Urothelium cell line (cell line): ENCODE results near the gene PCYT2.
"Not testable (repeated sequence)": the region's sequence is repeated elsewhere in the genome, so short reads cannot be mapped to it uniquely, and the experiment has no call there.

ENCODE experiments used
- DNase-seq: peaks from one replicate; pipeline ENCODE4 v3.0.0; 2011; ENCODE audit warnings: low spot score, mixed read lengths
- FAIRE-seq: peaks from 2 replicates; lab custom pipeline; 2011; peaks lifted over from hg19 to GRCh38; lab: Jason Lieb, UNC

PCYT2 gene

DNA sequence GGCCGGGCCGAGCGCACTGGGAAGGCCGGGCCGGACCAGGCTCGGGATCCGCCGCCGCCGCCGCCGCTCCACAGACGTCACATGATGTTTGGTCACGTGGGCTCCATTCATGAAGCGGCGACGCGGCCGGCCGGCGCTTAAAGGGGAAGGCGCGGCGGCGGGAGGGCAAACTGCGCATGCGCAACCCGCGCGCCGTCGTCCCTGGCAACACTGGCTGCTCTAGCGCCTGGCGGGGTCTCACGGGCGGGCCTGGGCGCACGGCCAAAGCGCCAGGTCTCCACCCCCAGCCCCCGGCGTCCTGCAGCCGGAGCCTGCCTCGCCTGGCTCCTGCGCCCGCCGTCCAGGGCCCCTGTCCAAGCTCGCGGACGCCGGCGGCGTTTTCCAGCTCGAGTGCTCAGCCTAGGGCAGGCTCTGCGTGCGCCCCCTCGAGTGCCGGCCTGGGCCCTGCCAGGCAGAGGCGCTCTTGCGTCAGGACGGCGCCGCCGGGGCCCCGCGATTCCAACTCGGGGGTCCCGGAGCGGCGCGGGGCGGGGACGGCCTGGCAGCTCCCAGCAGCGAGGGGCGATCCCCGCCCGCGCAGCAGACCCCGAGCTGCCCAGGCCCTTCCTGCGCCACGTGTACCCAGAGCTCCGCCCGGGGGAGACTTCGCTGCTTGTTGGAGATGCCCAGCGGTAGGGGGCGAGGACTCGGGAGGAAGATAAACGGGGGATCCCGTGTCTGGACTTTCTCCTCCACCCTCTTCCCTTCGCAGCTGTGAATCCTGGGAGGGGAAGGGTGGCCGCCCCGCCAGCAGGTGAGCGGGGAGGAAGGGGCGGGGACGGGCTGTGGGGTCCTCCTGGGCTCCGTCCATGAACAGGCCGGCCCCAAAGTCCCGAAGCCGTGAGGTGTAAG is 16.7 kb upstream of the PCYT2 start, which contains the start of gene MAFG:
TSS of gene MAFG (minus strand) at position 83 of the 891 bp plus-strand sequence. CDS start 4,550 bp downstream, outside the sequence.
- DNase-seq (peak; percentile 99), FAIRE-seq (peak; percentile 91)

DNA sequence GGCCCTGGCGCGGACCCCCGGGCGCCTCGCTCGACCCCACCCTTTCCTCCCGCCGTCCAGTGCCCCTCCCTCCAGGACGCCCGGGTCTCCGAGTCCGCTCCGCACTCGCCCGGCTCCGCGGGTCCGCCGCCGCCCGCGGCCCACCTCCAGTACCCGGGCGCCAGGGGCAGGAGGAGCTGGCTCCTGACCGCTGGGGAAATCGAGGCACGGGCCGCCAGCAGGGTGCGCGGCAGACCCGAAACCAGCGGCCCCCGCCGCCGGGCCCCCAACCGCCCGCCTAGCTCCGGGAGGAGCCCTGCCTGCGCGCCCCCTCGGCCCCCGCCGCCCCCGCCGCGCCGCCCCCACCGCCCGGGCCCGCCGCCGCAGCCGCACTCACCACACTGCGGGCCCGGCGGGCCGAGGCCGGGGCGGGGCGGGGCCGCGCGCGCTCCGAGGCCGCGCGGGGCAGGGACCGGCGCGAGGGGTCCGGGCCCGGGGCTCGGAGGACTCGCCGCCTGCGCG is 16.0 kb upstream of the PCYT2 start:
- DNase-seq (no peak), FAIRE-seq (no peak)

DNA sequence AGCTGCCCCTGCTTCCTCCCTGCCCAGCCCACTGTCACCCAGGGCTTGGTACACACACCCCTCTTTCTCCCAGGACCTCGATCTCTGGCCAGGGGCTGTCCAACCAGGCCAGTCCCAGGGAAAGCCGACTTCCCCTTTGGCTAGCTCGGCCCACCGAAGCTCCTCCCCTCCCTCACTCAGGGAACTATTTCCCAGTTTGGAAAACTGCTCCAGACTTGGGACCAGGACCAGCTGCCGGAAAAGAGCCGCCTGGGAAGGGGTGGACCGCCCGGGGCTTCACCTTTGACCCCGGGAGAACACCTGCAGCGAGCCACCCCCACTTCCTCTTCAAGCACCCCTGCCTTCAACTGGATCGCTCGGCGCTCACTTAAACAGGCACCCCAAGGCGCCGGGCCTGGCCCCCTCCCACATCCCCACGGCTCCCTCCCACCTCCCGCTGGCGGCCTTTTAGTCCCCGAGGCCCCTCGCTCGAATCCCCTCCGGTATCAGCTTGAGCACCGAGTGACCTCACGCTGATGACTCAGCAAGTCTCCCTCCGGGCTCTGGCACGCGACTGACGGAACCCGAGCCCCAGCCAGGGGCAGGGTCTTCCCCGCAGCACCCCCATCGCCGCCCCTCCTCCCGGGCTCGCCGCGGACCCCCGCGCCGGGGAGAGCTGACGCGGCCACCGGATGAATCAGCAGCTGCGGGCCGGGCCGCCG is 15.4 kb upstream of the PCYT2 start:
- FAIRE-seq (peak; percentile 76), DNase-seq (peak; percentile 69)

DNA sequence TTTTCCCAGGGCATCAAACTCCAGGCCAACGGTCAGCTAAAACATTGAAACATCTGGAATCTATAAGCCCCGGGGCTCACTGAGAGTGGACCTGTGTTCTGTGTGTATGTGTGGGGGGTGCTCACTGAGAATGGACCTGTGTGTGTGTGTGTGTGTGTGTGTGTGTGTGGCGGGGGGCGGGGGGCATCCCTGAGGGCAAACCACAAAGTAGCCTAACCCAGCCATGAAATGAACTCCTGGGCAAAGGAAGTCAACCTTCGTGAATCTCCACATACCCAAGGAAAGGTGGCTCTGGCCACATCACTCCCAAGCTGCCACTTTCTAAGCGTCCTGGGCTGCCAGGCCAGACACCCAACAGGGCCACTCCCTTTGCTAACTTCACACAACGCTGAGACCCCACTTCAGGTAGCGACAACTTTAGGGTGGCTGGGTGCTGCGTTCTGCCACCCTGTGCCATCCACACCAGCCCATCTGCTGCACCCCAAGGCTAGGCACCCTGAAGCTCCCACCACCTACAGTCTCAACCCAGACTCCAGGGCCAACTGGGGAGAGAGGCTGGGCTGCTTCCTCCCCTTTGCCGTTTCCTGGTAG is 14.8 kb upstream of the PCYT2 start:
- no peak for DNase-seq
- FAIRE-seq = peak; percentile 79

DNA sequence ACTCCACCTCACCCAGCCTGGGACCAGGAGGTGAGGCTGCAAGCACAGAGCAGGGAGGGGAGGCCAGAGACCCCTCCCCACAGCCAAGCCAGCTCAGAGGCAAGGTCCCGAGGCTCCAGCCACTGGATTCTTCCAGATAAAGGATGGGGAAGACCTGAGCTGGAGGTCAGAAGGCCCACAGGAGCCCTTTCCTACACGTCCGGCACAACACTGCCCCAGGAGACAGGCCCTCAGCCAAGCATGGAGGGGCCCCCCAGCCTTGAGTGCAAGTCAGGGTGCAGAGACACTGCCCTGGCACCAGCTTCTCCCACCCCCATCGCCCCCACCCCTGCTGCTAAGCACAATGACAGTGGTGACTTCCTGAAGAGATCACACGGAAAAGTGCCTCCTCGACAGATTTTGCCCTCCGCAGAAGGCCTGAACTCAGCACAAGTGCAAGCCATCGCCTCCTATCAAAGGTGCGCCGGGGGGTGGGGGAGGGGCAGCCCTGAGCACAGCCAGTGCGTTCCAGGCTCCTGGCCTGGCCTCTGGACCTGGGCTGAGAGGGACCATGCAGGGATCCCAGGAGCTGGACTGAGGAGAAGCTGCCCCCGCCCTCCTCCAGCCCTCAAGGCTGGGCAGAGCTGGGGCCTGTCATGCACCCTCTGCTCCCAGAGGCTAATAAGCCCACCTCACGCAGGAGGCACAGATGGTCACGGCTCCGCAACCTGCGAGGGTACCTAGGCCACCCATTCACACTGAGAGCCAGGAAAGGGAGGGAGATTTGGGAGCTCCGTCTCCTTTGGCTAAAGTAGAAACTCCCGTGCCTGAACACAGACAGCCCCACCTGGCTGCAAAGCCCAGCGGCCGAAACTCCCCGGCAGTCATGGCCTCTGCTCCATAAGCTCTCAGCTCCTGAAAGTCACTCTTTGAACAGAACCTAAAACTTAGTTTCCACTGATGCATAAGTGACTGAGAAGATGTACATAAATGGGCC is 13.6 kb upstream of the PCYT2 start:
- peak; percentile 55 for FAIRE-seq

DNA sequence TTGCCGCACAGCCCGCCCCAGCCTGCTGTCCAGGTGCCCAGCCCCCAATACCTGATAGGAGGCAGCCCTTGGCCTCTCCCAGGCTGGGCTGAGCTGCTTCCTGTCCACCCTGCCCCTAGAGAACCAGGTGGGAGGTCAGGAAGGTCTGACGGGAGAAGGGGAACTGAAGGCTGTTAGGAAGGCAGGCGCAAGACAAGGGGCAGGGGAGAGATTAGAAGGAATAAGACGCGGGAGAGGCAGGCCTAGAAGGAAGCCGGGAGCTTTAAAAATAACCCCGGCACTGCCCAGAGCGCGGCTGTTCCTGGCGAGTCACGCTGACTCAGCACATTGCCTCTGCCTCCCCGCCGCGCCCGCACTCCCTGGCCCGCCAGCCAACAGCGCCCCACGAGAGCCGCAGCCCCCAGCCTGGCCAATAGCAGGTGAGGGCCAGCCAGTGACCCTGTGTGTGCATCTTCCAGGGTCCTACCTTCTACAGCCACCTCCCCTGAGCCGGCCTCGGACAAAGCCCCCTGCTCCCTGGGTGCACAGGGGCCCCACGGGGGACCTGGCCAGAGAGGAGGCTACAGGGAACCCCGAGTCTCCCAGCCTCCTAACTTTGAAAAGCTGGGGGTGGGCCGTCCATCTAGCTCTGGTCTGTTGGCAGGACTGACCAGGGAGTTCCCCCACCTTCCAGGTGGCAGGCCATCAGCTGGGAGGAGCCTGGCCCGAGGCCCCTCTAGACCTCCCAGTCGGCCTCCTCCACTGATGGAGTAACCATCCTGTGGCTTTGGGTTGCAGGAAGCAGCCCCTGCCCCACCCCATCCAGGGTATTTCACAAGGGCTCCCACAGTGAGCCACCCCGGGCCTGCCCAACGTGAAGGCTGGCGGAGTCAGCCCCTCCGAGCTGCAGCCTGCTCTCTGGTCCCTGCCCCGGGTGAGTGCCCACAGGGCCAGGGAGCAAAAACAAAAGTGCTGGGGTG is 12.4 kb upstream of the PCYT2 start:
- peak; percentile 79 for DNase-seq
- peak; percentile 73 for FAIRE-seq

More for the DNA sequence above, 13.6 kb upstream of the PCYT2 start:
- no peak for DNase-seq

DNA sequence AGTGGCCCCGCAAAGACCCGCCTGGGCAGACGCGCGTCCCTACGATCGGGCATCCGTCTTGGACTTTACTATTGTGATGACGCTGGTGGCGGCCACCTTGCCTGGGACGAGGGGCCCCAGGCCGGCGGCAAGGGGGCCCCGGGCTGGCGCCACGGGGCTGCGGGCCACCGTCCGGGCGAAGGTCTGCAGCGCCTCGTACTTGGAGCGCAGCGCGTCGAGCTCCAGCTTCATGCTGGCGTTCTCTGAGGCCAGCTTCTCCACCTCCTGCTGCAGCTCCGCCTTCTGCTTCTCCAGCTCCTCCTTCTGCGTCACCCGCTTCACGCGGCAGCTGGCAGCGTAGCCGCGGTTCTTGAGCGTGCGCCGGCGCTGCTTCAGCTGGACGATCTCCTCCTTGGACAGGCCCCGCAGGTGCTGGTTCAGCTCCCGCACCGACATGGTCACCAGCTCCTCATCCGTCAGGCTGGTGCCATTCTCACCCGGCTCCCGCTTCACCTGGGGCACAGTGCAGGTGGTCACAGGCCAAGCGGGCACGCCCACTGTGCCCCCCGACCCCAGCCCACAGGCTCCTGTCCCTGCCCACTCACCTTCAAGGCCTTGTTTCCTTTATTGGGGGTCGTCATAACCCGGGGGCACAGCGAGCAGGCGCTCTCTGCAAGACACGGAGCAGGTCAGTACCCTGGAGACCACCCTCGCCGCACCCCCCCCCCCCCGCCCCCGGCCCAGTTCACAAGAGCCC is 11.5 kb upstream of the PCYT2 start:
- FAIRE-seq (peak; percentile 55), DNase-seq (no peak)

DNA sequence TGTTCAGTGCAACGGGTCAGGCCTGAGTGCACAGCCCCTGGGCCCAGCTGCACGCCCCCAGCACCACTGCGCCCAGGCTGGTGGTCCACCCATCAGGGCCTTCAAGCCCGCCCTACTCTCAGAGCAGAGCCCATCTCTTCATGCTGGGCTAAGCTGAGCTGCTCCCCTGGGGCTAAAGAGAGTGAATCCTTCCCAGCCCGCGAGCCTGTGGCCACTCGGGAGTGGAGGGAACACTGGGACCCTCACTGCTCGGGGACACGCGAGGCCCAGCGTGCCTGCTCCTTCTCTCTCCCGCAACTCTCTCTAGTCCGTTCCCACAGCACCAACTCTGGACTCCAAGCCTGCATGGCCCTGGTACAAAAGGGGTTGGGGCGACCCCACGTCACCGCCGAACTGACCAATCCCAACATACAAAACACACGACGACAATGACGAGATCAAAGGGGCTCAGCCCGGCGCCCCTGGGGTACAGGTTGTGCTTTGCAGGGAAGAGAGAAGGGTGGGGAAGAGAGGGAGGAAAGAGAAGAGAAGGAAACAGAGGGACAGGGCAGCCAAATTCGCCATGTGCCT is 10.9 kb upstream of the PCYT2 start:
- FAIRE-seq (no peak), DNase-seq (no peak)

DNA sequence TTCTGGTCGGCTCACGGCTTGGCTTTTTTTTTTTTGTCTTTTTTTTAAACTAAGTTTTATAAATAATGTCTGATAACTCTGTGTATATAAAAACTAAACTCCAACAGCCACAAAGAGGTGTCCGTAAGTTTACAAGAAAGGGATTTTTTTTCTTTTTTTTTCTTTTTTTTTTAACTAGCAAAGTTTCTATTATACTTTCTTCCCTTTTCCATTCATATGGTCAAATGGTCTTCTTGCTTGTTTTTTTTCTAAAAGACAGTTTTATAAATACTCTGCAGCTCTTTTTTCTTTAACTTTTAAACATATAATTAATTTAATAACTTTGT is 10.3 kb upstream of the PCYT2 start:
- no peak for FAIRE-seq
- no peak for DNase-seq

DNA sequence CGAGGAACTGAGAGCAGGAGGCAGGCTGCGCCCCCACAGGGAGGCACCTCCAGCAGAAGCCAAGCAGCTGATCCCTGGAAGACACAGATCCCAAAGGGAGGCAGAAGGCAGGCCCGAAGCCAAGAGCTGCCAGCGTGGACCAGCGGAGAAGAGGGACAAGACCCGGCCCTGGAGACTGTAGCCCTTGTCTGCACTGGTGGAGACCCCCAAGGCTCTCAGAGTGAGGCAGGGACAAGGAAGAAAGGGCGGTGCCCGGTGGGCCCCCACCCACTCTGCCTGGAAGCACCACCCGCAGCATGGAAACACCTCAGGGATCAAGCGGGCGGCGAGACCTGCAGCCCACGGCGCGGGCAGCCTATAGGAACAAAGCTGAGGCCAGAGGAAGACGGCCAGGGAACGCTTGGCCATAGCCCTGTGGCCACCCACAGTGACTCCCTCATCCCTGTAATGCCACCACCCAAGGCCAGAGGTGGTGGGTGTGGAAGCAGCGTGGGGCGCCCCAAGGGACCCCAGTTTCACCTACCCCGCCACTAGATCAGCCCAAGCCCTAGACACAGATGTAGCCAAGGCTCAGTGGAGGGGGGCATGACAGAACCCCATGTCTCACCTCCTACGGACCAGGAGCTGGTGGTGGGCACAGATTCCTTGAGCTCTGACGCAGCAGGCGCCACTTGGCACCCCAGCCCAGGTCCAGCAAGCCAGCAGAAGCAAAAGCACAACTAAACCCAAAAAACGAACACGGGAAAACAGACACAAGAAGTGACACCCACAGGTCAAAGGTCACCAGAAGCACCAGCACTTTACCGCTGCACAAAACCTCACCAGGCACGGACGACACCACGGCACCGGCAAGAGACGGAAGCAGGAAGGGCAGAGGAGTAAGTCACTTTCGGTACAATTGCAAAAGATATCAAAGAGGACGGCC is 9.7 kb upstream of the PCYT2 start:
- FAIRE-seq (no peak), DNase-seq (no peak)

DNA sequence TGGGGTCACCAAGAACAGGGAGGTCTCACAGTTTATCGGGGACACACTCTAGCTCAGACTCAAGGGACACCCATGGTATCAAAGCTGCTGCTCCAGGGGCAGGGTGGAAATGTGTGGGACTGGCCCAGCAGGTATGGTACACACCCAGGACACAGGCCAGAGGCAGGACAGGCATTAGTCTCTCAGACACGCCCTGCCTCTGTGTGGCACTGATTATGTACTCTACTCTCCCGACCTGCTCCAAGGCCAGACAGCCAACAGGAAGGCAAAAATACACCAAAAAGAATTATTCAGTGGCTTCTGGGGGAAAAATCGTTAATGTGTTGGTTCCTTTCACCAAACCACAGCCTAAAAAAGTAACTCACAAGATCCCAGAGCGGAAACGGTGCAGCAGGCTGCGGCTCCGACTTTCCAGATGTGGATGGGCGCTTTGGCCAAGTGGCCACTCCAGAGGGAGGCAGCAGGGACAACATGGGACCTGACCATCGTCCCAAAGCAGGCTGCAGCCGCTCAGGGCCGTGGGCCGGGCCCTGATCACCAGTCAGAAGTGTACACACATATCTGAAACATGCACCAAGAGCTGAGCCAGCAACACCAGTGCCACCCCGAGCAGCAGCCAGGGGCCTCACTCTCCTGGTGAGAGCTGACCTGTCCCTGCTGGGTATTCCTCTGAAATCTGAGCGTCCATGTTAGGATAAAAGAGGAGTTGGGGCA is 7.8 kb upstream of the PCYT2 start:
- FAIRE-seq = no peak
- no peak for DNase-seq

DNA sequence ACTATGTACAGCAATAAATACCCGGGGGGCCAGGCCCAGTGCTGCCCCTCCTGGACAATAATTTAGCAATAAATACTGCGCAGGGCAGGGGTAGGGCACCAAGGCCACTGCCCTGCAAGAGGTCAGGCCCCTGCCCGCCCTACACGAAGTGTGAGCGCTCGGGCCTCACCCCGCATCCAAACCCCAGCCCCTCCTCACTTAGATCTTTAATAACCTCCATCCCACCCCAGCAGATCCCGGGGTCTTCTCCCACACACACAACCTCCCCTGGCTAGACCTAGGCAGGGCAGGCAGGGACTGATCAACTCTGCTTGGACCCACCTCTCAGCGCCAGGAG is 7.1 kb upstream of the PCYT2 start:
- DNase-seq = not testable (repeated sequence)
- FAIRE-seq = peak; percentile 30

DNA sequence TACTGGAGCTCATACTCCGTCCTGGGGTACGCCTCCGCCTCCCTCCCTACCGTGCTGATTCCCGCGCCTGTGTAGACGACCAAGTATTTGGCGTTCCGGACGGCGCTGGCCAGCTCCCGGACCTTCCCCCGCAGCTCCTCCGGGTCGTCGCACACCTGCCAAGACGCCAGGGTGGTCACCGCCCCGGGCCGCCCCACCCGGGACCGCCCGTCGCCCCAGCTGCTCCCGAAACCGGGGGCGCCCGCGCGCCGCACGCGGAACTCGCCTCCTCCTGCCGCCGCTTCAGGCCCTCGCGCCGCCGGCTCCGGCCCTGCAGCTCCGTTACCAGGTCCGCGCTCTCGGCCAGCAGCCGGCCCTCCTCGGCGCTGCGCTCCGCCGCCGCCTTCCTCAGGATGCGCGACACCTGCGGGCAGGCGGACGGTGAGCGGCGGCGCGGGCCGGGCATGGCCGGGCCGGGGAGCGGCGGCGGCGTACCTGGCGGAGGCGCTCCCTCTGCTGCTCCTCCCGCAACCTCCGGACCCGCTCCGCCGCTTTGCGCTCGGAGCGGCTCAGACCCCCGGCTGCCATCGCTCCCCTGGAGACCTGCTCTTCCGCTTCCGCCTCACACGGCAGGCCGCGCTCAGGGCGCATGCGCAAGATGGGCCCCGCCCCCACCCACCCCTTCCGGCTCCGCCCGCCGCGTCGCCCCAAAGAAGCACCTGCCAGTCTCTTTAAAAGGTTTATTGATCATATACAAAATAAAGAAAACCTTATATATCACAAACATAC is 6.5 kb upstream of the PCYT2 start, which contains the start of gene SIRT7:
TSS of gene SIRT7 (minus strand) at position 612 of the 768 bp plus-strand sequence. CDS start at position 567, 45 bp downstream.
- DNase-seq (peak; percentile 97), FAIRE-seq (peak; percentile 59)

DNA sequence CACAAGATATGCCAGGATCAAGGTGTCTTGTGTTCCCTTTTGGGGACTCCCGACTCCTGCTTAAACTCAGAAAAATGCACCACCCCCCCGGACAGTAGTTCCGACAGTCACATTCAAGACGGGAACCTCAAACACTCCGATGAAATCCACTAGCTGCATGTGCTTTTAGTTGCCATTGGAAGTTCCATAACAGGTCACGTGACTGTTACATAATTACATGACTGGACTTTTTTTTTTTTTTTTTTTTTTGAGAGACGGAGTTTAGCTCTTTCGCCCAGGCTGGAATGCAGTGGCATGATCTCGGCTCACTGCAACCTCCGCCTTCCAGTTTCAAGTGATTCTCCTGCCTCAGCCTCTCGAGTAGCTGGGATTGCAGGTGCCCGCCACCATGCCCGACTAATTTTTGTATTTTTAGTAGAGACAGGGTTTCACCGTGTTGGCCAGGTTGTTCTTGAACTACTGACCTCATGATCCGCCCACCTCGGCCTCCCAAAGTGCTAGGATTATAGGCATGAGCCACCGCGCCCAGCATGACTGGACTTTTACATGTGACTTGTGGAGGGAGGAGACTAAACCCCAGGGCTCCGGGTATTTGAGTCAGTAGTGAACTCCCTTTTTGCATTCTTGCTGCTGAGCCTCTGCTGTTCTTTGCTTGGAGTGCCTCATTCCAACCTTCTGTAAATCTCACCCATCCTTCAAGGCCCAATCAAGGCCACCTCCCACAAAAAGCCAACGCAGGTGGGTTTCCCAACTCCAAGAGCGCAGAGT is 5.2 kb upstream of the PCYT2 start:
- DNase-seq (no peak), FAIRE-seq (no peak)

DNA sequence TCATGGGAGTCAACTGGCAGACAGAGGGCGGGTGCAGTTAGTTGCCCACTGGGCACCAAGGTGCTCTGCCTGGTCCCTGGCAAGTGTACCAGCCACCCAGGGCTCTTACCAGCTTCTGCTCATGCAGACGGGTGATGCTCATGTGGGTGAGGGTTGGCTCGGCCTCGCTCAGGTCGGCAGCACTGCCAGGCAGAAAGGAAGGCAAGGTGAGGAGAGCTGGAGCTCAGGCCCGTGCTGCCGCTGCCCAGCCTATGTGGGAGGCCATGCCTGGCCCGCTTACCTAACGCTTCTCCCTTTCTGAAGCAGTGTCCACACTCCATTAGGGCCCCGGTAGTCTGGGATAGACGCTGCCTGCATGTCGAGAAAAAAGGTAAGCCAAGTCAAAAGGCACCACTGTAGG is 4.1 kb upstream of the PCYT2 start:
- no peak for FAIRE-seq
- no peak for DNase-seq
